Hematopoietic multipotent progenitor cell treated with erythropoietin and hydrocortisone succinate and interleukin-3 and kit ligand, for 15 days (in vitro differentiated cells): ENCODE results near the gene TRAF6.

ENCODE experiments used
- DNase-seq: peaks from one replicate; pipeline ENCODE4 v3.0.0-alpha.2; 2015; ENCODE audit warnings: low spot score

Gene TRAF6

DNA sequence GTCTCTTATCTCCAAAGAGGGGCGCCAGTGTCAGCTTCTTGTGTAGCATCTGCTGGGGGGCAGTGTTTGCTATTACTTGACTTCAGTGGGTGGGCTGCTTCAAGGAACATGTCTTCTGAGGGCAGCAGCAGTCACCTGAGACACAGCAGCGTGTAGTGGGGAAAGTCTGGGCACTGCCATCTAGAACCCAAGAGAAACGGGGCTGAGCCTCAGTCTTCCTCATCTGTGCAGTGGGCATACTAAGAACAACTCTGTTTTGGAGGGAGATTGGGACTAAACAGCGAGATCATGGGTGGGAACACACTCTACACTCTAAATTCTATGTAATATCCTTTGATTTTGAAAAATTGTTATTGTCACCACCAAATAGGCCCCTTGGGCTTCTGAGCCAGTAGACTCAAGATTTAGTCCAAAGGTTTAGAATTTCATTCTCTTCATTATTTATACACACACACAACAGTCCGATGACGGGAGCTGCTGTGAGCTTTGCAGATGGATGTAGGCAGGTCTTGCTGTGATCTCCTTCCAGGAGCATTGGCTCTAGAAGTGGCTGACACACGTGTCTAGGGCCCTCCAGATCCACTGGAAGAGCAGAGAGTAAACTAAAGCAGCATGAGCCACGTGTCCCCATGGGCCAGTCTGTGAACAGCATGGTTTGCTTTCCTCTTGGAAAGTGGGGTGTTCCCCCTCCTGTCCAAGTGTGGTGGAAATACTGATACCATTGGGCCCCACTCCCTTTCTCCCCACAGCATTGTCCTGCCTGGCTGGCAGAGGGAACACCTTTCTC is 51.8 kb downstream of the TRAF6 start:
- DNase-seq, result no peak

DNA sequence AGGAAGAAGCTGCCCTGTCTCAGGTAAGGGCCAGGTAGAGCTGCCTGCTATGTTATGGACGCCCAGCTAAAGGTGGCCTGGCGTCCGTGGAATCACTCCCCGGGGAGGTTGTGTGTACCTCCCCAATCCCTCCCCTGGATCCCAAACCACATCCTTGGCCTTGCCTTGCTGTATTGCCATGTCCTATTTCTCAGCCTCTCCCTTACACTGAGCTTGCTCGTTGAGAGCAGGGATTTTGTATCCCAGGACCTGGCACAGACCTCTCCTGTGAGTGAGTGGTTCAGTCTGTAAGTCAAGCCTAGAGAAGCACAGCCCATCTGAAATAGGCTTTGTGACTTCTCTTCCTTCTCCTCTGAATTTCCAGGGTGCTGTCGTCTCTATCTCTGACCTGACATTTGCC is 53.9 kb downstream of the TRAF6 start:
- no peak for DNase-seq

DNA sequence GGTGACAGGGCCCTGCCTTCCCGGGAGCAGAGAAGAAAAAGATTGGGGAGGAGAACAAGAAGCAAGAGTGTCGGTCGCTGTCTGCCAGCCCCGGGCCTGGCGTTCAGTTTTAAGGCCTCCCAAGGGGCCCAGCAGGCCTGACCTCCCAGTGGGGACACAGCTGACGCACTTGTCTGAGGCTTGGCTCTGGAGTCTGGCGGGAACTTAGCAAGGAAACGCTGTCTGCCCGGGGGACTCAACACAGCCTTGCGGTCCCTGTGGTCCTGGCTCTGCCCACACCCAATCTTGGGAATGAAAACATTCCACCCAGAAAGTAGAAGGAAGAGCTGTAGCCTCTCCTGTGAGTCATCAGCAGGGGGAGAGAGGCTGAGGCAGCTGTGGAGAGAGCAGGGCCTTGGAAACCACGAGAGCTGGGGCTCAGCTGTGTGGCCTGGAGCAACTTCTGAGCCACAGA is 54.4 kb downstream of the TRAF6 start:
- DNase-seq, result no peak

DNA sequence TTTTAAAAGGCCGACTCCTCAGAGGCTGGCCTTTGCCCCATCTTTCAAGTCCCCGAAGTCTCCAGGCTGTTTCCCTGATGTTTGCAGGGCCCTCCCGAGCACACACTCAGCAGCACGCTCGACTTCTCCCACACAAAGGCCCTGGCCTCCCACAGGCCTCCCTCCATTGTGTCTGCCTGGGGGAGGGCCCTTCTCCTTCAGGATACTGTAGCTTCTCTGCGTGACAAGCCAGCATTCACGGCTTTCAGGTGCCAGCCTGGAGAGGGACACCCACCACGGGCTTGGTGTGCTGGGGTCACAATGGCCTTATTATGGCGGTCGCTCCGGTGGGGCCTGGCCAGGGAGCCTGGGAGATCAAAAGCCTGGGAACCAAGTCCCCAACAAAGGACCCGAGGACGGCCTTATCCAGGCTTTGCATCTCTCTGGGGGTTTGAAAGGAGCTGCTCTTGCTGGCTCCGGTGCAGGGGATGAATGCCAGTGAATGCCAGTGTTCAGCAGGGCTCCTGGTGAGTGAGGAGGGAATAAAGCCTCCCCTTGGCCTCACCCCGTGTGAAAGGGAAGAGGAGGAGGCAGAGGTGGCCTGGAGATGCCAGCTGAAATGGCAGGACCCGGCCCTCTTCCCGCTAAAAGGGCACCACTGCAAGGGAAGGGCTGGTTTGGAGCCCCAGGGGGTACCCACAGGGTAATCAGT is 55.0 kb downstream of the TRAF6 start:
- no peak for DNase-seq

DNA sequence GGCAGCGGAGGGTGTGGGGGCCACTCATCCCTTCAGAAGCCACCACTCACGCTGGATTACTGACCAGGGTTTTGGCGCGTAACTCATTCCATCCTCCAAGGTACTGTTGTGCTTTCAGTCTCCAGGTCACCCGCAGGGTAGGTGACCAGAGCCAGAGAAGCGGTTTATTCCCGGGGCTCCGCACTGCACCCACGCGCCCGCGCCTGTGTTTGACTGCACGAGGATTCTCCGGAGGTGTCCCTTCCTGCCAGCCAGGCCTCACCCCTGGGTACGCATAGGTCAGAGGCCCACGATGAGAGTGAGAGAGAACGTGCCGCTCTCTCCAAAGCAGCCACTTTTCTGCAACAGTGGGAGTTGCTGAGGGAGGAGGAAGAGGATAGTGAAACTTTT is 55.5 kb downstream of the TRAF6 start:
- DNase-seq, result no peak

DNA sequence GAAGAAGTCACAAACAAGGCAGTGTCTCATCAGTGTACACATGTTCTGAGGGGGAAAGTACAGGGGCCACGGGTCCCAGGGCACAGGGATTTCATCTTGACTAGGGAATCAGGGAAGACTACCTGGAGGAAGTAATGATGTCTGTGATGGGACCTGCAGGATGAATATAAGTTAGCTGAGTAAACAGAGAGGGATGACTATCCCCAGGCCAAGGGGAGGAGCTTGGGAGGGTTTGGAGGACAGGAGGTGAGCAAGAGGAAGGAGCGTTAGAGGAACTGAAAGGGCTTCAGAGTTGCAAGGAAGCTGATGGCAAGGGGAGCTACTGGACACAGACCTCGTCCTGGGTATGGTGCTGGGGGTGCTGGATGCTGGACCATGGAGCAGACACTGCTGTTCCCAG is 56.4 kb downstream of the TRAF6 start:
- DNase-seq, result no peak

DNA sequence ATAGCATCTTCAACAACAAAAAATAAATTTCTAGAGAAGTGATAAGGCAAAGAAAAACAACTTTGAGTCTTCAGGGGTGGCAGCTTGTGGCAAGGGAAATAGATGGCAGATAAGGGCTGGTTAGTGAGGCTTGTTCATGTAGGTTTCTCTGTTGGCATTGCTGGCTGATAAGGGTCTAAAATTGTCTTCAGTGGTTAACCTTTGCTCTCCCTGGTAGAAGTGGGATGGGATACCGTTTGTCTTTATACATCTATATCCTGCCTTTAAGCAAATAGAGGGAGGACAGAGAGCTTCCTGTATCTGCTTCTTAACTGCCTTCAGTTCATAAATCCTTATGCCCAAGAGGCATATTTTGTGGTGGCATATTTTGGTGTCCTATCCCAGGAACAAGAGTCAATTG is 57.1 kb downstream of the TRAF6 start:
- no peak for DNase-seq

DNA sequence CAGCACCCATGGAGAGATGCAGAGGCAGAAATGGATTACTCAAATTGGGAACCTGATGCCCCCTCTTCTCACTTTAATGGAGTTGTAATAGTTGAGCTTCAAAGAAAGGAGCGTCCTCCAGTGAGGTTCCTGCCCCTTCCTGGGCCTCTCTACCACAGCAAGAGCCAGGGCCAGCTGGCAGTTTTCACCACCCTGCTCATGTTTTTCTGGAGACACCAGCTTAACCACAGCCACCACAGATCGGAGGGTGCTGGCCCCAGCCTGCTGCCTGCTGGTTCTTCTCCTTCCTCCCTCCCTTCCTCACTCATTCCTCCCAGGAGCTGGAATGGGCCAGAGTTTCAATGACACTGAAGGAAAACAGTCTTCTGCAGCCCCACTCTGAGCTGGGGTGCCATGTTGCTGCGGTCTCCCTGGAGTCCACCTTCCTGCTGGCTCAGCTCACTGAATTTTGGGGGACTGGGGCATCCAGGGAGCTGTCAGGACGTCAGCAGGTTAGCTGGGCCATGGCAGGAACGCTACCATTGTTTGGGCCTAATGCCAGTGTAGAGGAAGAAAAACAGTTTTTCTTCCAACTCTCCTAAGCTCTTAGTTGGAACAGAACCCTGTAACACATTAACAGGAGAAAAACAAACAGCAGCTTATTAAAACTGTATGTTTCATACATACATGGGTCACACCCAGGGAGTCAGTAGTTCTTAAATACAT is 57.7 kb downstream of the TRAF6 start:
- DNase-seq, result no peak

DNA sequence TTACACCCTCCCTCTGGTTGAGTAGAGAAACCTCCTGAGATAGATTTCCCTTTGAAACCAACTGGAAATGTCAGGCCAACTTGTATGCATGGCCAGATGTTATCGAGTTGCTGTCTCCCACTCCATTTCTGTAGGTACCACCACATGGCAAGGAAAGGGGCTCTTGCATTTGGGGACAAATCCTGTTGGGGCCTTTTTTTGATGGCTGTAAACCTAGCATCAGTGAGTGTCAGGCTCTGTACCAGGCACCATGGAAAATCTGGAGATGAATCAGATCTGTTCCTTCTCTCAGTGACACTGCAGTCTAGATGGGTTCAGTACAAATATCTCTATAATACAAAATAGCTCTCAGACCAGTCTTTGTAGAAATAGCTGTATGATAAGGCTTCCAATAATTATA is 58.4 kb downstream of the TRAF6 start:
- no peak for DNase-seq

DNA sequence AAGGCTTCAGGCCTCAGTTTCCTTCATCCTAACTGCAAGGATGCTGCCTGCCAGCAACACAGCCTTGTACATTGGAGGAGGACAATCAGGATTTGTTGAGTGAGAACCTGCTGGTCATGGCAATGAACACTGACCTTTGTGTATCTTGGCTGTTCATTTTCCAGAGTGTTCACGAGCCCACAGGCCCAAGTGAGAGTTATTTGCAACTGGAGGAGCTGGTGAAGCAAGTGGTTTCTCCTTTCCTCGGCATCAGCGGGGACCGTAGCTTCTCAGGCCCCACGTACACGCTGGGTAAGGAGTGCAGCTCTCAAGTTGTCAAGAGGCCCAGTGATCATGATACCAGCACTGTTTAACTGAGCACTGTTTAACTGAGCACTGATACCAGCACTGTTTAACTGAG is 59.0 kb downstream of the TRAF6 start:
- DNase-seq, result no peak

DNA sequence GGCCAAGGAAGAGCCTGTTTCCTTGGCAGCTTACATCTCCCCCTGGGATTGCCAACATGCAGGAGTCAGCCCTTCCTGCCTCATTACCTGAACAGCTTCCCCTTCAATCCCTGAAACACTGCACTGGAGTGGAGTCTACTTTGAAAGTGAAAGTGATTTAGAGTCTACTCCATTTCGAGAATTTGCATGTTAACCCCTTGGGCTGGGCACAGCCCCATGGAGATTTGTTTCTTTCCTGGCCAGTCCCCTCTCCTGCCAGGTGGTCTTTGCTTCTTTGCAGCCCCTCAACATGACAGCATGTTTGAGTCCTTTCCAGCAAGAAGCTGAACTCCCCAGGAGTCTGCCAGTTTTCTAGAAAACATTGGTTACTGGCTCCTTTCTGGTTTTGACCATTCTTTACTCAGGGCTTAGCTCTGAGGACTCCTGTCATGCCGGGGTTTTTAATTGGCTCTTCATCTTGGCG is 59.9 kb downstream of the TRAF6 start:
- DNase-seq, result no peak

DNA sequence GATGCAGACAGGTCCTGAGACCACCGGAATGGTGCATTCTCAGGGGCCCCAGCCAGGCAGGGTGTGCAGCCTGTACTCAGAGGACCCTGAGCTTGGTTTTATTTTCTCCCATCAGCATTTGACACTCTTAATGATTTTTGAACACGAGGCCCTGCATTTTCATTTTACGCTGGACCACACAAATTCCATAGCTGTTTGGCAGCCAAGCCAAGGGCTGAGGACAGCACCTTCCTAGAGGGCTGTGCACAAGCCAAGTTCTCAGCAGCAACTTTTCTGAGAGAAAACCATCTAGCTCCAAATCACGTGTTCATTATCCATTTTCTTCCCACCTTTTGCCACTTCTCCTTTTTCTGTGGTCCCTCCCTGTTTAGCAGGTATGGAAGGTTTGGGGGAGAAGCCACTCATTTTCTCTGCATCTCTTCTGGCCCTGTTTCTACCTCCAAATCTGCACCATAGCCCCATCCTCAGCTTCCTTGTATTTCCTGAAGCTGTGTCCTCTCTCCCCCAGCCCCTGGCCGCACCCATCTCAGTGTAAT is 60.4 kb downstream of the TRAF6 start:
- DNase-seq, result no peak

DNA sequence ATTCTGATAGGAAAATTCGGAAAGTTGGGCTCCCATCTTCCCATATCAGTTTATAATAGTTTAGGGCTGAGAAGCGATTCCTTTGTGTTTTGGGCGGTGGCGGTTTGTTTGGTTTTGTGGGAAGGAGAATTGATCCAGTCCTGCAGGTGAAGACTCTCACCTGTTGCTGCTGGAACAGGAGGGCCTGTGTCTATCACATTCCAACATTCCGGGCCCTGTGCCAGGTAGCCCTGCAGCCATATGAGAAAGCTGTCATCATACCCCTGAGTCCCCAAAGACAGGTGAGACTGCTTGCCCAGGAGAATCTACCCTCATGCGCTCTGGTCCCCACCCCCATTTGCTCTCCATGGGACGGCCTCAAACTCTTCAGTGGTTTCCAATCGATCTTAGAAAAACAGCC is 62.1 kb downstream of the TRAF6 start:
- DNase-seq, result no peak

DNA sequence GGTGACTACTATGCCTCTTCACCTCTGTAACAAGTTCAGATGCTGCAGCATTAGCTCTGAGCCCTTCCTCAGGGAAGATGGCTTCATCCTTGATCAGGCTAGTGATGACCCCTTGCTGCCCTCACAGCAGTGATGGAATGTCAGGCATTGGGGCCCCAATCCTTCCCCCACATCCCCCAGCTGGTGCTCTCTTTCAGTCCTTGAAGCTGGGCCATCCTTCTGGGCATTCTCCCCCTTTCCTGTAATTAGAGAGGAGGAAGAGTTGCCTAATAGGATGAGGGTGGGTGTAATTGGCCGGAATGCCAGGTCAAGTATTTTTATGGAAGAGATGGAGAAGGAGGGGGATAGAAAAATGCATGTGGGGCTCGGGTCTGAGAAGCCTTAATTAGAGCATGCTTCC is 62.6 kb downstream of the TRAF6 start:
- no peak for DNase-seq

DNA sequence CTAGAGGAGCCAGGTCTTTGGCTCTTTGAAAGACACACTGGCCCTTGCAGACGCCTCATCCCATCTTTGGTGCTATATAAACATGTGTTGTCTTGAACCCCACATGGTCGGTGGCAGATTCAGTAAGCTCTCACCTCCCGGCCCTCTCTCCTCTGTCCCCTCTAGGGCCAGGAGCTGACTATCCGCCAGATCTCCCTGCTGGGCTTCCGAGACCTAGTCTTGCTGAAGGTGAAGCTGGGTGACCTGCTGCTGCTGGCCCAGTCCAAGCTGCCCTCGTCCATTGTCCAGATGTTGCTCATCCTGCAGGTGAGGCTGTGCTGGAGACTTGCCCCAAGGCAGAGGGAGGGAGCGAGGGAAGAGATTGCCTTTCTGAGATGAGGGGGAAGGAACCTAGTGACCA is 63.9 kb downstream of the TRAF6 start:
- DNase-seq, result no peak

DNA sequence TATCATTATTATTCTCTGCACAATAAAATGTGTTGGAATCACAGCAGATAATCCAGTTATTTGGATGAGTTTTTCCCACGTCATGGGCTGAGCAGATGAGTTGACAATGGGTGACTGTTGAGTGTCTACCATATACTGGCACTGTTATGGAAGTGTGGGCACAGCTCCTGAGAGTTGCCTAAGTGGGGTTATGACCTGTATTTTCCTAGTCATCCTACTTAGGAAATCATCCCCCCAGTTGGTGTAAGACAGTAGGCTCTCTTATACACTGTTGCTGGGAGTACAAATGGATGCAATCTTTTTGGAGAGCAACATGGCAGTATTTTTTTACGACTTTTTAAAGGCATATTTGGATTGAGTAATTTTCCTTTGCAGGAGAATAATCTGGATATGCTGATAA is 66.4 kb downstream of the TRAF6 start:
- no peak for DNase-seq

DNA sequence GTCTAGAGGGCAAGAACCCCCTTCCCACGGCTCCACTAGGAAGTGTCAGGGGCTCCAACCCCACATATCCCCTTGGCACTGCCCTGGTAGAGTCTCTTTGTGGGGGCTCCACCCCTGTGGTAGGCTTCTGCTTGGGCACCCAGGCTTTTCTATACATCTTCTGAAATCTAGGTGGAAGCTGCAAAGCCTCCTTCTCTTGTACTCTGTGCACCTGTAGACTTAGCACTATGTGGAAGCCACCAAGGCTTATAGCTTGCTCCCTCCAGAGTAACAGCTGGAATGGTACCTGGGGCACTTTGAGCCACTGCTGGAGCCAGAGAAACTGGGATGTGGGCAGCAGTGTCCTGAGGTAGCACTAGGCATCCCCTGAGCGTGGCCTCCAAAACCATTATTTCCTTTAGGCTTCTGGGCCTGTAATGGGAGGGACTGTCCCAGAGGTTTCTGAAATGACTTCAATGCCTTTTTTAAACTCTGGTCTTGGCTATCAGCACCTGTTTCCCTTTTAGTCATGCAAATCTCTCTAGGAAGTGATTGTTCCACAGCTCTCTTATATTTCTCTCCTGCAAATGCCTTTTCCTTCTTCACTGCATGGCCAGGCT is 68.4 kb downstream of the TRAF6 start:
- DNase-seq, result no peak

DNA sequence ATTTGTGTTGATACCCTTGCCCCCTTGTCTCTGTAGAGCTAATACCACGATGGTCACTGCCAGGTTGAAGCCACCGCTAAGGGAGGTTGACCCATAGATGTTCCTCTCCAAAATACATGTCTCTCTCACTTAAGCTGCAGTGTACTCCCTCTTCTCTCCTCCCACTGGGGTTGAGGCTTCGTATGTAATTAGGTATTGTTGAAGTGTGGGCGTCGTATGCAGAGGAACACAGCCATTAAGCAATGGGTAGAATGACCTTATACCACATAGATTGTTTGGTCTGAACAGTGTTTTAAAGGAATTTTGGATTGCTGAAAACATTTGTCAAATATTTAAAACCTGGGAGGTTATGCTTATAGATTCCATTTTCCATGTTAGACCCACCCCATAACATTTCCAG is 71.9 kb downstream of the TRAF6 start:
- no peak for DNase-seq

DNA sequence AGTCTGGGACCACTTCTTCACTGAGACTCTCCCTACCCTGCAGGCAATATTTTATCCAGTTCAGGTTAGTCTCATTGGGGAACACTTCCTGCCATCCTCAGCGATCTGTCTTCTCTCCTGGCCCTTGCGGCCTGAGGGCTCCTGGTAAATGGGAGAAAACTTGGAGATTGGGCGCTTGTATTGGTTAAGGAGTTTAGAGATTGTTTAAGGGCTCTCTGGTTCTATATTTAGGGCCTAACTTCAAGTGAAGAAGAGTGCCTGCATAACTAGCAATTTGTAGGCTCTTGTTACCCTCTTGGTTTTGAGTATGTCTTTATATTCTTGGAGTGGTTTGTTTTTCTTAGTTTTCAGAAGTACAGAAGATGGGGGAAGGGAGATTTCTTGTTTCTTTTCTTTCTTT is 72.7 kb downstream of the TRAF6 start:
- no peak for DNase-seq
